GM12891 (cell line): ENCODE results near the gene CALN1.

Experiments used
- PAX5 ChIP-seq: IDR thresholded peaks from 2 replicates; pipeline ENCODE4 v1.6.1; 2011; ENCODE audit warnings: low read length, moderate library complexity, mild to moderate bottlenecking; ENCODE audit not compliant: insufficient read depth, severe bottlenecking
- POLR2A ChIP-seq: IDR thresholded peaks from 2 replicates; pipeline ENCODE4 v1.6.1; 2011; ENCODE audit warnings: low read depth, low read length, control low read depth
- POLR2AphosphoS5 ChIP-seq: IDR thresholded peaks from 2 replicates; pipeline ENCODE4 v1.6.1; 2011; ENCODE audit warnings: low read depth, low read length, control low read depth
- SPI1 ChIP-seq: IDR thresholded peaks from 2 replicates; pipeline ENCODE4 v1.6.1; 2011; ENCODE audit warnings: low read depth, low read length, control low read depth
- TAF1 ChIP-seq: IDR thresholded peaks from 2 replicates; pipeline ENCODE4 v1.6.1; 2011; ENCODE audit warnings: low read depth, low read length, control low read depth

GRCh38 chr7:71961283-71961682, 450.9 kb downstream of the CALN1 start:
- no peak for TF ChIP-seq POLR2A
- no peak for TF ChIP-seq PAX5
- no peak for TF ChIP-seq POLR2AphosphoS5
- TF ChIP-seq SPI1: no peak
- no peak for TF ChIP-seq TAF1
